Activated naive CD8-positive, alpha-beta T cell treated with anti-CD3 and anti-CD28 coated beads, Interleukin-2, amount 10 ng/mL, durations not matched to agents 7 days and 5 days (primary cell): ENCODE measurements around the gene SPTY2D1. TPM values are rescaled to one million over a fixed set of nuclear protein-coding genes. Genes with fewer than 3 reads are reported as not detected.
A peak's percentile ranks its signal among the peaks of the same experiment; 100 is the strongest.
"Not testable (repeated sequence)": the region's sequence is repeated elsewhere in the genome, so short reads cannot be mapped to it uniquely, and the experiment has no call there.

ENCODE experiments used
- ATAC-seq: fragments of 150-1000 bp; cut with Tn5 transposase; one replicate; pipeline ENCODE4 v1.10.0; 2021; ENCODE audit warnings: low read depth, moderate library complexity
- POLR2A ChIA-PET: fragments of 350-600 bp; sonication (Branson Sonifier 250); formaldehyde crosslinking; loops from one replicate; lab custom pipeline; 2021; ENCODE audit warnings: antibody characterized with exemption; lab: Charles Lee
- DNase-seq: peaks from one replicate; pipeline ENCODE4 v3.0.0; 2021
- H3K27ac Mint-ChIP-seq: one replicate; pipeline ENCODE4 v1.8.0; 2022; ENCODE audit warnings: mild to moderate bottlenecking, mixed read lengths
- H3K27me3 Mint-ChIP-seq: one replicate; pipeline ENCODE4 v1.8.0; 2022; ENCODE audit warnings: mild to moderate bottlenecking, moderate library complexity, mixed read lengths
- H3K36me3 Mint-ChIP-seq: one replicate; pipeline ENCODE4 v1.8.0; 2021; ENCODE audit warnings: mild to moderate bottlenecking, mixed read lengths
- H3K4me1 Mint-ChIP-seq: one replicate; pipeline ENCODE4 v1.8.0; 2021; ENCODE audit warnings: mixed read lengths
- H3K4me3 Mint-ChIP-seq: one replicate; pipeline ENCODE4 v1.8.0; 2022; ENCODE audit warnings: mild to moderate bottlenecking, moderate library complexity, mixed read lengths
- H3K9me3 Mint-ChIP-seq: one replicate; pipeline ENCODE4 v1.8.0; 2021; ENCODE audit warnings: mixed read lengths
- total RNA-seq, 2 experiments: library from RNA; stranded (reverse); gene quantifications; one replicate each; pipeline ENCODE4 v1.2.3, GENCODE V29; 2021

Gene SPTY2D1
- total RNA-seq, 2 experiments from 2014 or later = 27.8 to 27.9 TPM

DNA sequence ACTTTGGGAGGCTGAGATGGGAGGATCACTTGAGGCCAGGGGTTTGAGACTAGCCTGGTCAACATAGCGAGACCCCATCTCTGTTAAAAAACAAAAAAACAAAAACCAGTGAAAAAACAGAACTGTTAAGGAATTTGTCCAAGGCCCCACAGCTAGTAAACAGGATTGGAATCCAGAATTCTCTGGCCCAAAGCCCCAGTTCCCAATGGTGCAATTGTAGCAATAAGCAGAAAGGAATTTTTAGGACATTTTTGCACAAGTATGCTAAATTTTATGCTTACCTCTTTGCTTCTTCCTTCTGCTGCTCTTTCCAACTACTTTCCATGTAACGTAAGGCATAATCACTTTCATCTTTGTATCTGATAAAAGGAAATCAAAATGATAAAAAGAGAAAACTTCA lies 22.9 kb downstream of the SPTY2D1 start:
- H3K4me3 Mint-ChIP-seq = no peak overlapping the region
- DNase-seq (no peak), ATAC-seq (no peak)
- H3K27me3 Mint-ChIP-seq = no peaks in the 10 kb centered on the region
- peaks cover 7% of the 10 kb centered on the region for H3K4me1 Mint-ChIP-seq
- no peaks in the 10 kb centered on the region for H3K9me3 Mint-ChIP-seq
- POLR2A ChIA-PET = interaction anchor here (0.7 kb wide), 1 partner anchor 167 kb away, joined by 3 read pairs; no protein-coding TSS in a partner anchor
- peaks cover 21% of the 10 kb centered on the region for H3K36me3 Mint-ChIP-seq
- H3K27ac Mint-ChIP-seq = no peak overlapping the region

DNA sequence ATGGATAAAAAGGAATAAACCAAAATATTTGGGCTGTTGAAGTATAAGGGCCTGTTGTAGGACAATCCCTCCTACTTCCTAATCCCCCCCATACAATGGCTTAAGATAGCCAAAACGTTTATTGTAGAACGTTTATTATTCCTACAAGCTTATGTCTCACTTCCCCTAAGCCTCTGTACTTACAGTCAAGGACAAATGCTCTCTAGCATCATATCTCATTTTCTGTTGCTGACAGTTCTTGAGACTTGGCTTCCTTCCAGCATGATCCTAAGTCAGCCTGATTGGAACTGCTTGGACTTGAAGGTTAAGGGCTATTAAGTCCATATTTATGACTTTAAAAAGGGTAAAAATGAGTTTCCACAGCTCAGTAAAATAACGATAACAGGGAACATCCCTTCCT lies 25.8 kb downstream of the SPTY2D1 start:
- Mint-ChIP-seq H3K27ac (no peak overlapping the region), H3K27me3 (no peaks in the 10 kb centered on the region), H3K36me3 (peaks cover 13% of the 10 kb centered on the region), H3K4me1 (no peaks in the 10 kb centered on the region), H3K4me3 (no peak overlapping the region), H3K9me3 (no peaks in the 10 kb centered on the region)
- POLR2A ChIA-PET = no interaction called here
- DNase-seq (no peak), ATAC-seq (no peak)

DNA sequence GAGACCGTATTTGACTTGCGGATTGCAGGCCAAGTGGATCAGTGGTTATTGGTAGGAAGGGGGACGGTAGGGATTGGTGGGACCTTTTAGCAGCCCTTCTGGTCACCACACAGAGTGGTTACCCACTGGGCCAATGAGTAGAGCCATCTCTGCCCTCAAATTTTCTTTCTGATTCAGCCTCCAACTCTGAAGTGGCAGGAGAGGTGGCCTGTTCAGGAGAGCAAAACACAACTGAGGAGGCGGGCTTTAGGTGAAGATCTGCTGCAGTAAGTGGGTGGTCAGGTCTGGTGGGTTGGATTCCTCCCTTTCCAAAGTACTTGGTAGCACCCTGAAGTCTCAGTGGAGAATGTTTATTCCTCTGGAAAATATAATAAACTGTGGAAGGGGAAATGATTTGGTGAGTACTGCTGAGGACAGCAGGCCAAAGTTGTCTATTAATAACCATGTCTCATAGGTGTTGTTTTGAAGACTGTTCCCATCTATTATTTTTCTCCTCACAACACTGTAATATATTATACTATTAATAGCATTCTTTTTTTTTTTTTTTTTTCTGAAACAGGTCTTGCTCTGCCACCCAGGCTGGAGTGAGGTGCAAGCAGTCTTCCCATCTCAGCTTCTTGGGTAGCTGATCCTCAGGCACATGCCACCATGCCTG lies 33.1 kb downstream of the SPTY2D1 start:
- no peak overlapping the region for H3K4me3 Mint-ChIP-seq
- H3K27ac Mint-ChIP-seq = no peak overlapping the region
- DNase-seq = no peak
- no peaks in the 10 kb centered on the region for H3K4me1 Mint-ChIP-seq
- H3K27me3 Mint-ChIP-seq = no peaks in the 10 kb centered on the region
- H3K9me3 Mint-ChIP-seq = no peaks in the 10 kb centered on the region
- peaks cover 6% of the 10 kb centered on the region for H3K36me3 Mint-ChIP-seq
- ATAC-seq = no peak
- POLR2A ChIA-PET = no interaction called here

DNA sequence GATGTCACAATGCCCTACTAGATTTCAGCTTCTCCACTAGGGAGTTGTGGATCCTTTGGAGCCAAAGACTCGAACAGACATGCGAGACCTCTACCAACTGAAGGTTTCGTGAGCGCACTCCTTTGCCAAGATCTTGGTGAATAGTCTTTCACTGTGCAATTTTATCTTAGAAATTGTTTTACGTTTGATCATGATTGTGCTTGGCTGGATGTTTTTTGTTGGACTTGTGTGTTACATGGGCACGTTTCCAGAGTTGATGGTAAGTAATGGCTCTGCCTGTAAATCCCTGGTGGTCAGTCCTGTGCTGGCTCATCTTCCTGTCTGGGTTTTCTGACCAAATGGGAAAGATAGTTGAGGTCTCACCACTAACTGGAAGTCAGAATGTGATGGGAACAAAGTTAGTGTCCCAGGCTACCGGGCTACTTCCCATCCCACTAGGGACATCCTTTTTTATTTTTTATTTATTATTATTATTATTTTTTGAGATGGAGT lies 34.4 kb downstream of the SPTY2D1 start, which contains the start of gene MISFA:
Gene MISFA (plus strand): TSS at position 51 of the 492 bp plus-strand sequence. CDS start 140 bp downstream, at position 191.
- no peak within 1 kb of the TSS for H3K27ac Mint-ChIP-seq
- no peaks in the 10 kb centered on the region for H3K36me3 Mint-ChIP-seq
- POLR2A ChIA-PET = no interaction called here
- H3K4me1 Mint-ChIP-seq = no peaks in the 10 kb centered on the region
- no peak within 1 kb of the TSS for H3K4me3 Mint-ChIP-seq
- H3K9me3 Mint-ChIP-seq = no peaks in the 10 kb centered on the region
- H3K27me3 Mint-ChIP-seq = no peaks in the 10 kb centered on the region
- DNase-seq = no peak
- ATAC-seq = no peak

DNA sequence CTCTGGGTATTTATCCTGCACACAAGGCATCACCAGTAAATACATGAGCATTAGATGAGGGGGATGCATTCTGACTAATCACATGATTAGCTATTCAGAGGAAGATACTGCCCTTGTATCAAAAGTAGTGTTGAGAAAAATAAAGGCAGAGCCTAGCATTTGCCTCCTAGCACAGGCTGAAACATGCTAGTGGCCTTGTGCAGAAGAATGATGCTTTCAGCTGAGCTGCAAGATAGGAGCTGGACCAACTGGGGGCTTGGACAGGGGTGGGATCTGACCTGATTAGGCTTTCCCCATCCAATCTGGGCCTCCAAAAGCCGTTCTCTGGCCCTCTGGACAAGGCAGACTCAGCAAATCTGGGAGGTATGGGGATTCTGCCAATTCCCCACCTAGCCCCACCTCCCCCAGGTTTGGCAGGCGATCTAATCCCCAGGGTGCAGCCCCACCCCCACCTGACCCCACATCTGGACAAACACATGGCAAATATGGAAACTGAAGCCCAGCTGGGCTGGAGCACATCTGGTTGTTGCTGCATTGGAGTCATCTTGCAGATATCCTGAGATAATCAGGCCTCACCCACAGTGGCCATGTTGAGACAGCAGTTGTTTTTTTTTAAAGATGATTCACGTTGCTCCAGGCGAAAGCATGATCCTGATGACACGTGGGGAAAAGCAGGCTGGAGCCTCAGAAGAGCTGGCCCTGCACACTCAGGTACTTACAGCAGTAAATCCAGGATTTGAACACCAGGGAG lies 39.0 kb downstream of the SPTY2D1 start:
- no peaks in the 10 kb centered on the region for H3K36me3 Mint-ChIP-seq
- no peaks in the 10 kb centered on the region for H3K9me3 Mint-ChIP-seq
- H3K4me1 Mint-ChIP-seq = peaks cover 7% of the 10 kb centered on the region
- no peaks in the 10 kb centered on the region for H3K27me3 Mint-ChIP-seq
- no peak overlapping the region for H3K4me3 Mint-ChIP-seq
- H3K27ac Mint-ChIP-seq = no peak overlapping the region
- POLR2A ChIA-PET = no interaction called here
- DNase-seq (no peak), ATAC-seq (no peak)

DNA sequence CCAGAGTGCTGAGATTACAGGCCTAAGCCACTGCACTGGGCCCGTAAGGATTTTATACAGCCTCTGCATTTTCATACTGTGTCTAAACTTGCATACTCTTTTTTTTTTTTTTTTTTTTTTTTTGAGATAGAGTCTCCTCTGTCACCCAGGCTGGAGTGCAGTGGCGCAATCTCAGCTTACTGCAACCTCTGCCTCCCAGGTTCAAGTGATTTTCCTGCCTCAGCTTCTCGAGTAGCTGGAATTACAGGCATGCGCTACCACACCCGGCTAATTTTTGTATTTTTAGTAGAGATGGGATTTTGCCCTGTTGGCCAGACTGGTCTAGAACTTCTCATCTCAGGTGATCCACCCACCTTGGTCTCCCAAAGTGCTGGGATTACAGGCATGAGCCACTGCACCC lies 40.1 kb downstream of the SPTY2D1 start:
- POLR2A ChIA-PET = interaction anchor here (0.7 kb wide), 1 partner anchor 12 kb away, joined by 5 read pairs; no protein-coding TSS in a partner anchor
- H3K27ac Mint-ChIP-seq, H3K4me3 Mint-ChIP-seq, ATAC-seq, H3K36me3 Mint-ChIP-seq, H3K9me3 Mint-ChIP-seq, DNase-seq, H3K4me1 Mint-ChIP-seq, H3K27me3 Mint-ChIP-seq: not testable (repeated sequence)

DNA sequence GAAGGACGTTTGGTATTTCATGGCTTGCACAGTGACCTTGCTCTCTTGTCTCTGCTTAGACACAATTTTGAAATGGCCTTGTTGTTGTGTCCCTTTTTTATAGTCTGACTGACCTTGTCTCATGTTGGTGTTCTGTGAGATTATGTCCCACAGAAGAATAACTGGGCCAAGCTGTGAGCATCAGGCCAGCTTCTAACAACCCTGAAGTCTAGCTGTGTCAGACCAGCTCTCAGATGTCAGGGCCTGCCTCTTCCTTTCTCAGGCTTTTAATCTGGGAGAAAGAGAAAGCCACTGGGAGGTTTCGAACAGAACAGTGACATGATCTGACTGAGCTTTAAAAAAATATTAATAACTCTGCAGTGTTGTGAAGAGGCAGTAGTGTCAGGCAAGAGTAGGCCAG lies 43.6 kb downstream of the SPTY2D1 start:
- H3K4me3 Mint-ChIP-seq = no peak overlapping the region
- peaks cover 7% of the 10 kb centered on the region for H3K4me1 Mint-ChIP-seq
- no peaks in the 10 kb centered on the region for H3K27me3 Mint-ChIP-seq
- no peaks in the 10 kb centered on the region for H3K9me3 Mint-ChIP-seq
- POLR2A ChIA-PET = interaction anchor here (0.5 to 1.3 kb wide), 3 partner anchors 11 to 45 kb away, joined by 3 to 4 read pairs (median 3); no protein-coding TSS in a partner anchor
- DNase-seq (no peak), ATAC-seq (no peak)
- H3K27ac Mint-ChIP-seq = peak overlapping the region; percentile 32
- H3K36me3 Mint-ChIP-seq = no peaks in the 10 kb centered on the region

DNA sequence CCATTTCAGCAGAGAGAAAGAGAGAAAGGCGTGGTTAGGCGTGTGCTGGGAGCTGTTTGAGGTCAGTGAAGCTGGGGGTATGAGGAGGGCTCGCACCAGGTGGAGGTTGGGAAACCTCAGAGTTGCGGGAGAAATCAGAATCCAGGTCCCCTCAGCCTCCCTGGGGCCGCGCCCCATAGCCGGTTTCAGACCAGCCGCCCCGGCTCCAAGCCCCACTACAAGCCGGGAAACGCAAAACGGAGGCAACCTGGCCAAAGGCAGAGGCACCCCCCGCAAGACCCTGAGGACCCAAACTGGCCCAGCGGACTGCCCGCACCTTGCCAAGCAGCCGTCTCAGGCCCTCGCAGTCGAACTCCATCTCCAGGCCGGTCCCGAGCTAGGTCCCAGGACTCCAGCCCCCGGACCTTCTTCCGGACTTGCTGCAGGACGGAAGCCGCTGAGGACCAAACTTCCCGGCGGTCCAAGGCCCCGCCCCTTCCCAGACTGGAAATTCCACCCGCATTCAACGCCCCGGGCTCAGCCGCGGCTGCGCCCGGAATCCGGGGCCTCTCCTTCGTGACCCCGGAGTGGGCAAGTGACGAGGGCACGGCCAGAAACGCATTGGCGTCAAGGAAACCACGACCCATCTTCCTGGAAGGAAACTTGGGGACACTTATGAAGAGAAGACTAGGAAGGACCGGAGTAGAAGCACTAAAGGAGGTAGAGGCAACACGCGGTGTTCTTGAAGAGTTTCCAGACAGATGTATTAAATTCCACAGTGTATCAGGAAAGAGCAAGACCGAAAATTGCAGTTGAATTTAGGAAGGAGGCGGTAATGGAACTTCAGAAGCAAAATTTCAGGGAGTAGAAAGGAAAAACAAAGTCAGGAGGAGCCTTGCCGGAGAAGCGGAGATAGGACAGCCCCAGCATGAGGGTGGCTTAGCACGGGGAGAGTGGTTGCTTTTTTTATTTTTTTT lies 45.6 kb downstream of the SPTY2D1 start, which contains the start of gene UEVLD:
Gene UEVLD (minus strand): TSS at position 438 of the 956 bp plus-strand sequence. CDS start 80 bp downstream, at position 358.
- peak; percentile 75 for DNase-seq
- H3K4me3 Mint-ChIP-seq = no peak within 1 kb of the TSS
- peaks cover 5% of the 10 kb centered on the region for H3K36me3 Mint-ChIP-seq
- H3K4me1 Mint-ChIP-seq = peaks cover 7% of the 10 kb centered on the region
- no peaks in the 10 kb centered on the region for H3K9me3 Mint-ChIP-seq
- POLR2A ChIA-PET = interaction anchor here (0.9 to 2.7 kb wide), 4 partner anchors 10 to 267 kb away, joined by 3 to 22 read pairs (median 3); partner anchors contain the start of genes GTF2H1, HPS5 and SPTY2D1
- ATAC-seq = peak; percentile 51
- H3K27ac Mint-ChIP-seq = no peak within 1 kb of the TSS
- no peaks in the 10 kb centered on the region for H3K27me3 Mint-ChIP-seq

DNA sequence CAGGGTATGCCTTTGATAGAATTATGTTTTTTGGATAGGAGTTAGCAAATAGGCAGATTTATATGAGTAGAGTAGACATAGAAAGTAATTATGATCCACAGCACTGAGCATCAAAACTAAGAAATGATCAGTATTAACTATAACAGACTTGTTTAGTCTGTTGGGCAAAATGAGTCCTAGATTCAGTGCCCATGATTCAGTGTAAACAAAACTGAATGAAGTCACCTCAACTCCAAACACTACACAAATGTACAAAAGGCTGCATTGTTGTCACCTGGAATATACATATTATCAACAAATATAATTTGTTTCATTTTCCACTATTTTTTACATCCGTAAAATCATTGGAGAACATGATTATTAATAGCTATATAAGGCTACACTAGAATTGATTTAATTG lies 52.3 kb downstream of the SPTY2D1 start:
- no peak for ATAC-seq
- POLR2A ChIA-PET = no interaction called here

DNA sequence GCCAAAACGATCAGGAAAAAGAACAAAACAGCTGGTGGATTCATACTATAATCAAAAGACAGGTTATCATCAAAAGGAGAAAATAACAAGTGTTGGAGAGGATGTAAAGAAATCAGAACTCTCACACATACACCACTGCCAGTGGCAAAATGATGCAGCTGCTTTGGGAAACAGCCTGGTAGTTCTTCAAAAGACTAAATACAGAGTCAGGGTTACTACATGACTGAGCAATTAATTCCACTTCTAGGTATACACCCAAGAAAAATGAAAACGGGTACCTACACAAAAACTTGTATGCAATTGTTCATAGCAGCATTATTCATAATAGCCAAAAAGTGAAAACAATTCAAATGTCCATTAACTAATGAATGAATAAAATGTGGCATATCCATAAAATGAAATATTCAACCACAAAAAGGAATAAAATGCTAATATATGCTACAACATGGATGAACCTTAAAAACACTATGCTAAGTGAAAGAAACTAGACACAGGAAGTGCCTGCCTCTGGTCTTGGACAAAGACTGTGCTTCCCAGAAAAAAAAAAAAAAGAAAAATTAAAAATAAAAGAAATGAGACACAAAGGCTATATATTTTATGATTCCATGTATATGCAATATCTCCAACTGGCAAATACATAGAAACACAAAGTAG lies 53.9 kb downstream of the SPTY2D1 start:
- Mint-ChIP-seq H3K27ac (no peak overlapping the region), H3K27me3 (no peaks in the 10 kb centered on the region), H3K36me3 (peaks cover 16% of the 10 kb centered on the region), H3K4me3 (no peak overlapping the region), H3K9me3 (no peaks in the 10 kb centered on the region), H3K4me1 (peaks cover 9% of the 10 kb centered on the region)
- DNase-seq (no peak), ATAC-seq (no peak)
- POLR2A ChIA-PET = interaction anchor here (0.6 to 1.6 kb wide), 4 partner anchors 10 to 1780 kb away, joined by 3 to 12 read pairs (median 6); partner anchors contain the start of gene SPTY2D1

More for the DNA sequence above, 52.3 kb downstream of the SPTY2D1 start:
- no peak for DNase-seq
- Mint-ChIP-seq H3K36me3 (peaks cover 14% of the 10 kb centered on the region), H3K4me1 (peaks cover 9% of the 10 kb centered on the region), H3K27ac (no peak overlapping the region), H3K4me3 (no peak overlapping the region), H3K9me3 (no peaks in the 10 kb centered on the region), H3K27me3 (no peaks in the 10 kb centered on the region)

DNA sequence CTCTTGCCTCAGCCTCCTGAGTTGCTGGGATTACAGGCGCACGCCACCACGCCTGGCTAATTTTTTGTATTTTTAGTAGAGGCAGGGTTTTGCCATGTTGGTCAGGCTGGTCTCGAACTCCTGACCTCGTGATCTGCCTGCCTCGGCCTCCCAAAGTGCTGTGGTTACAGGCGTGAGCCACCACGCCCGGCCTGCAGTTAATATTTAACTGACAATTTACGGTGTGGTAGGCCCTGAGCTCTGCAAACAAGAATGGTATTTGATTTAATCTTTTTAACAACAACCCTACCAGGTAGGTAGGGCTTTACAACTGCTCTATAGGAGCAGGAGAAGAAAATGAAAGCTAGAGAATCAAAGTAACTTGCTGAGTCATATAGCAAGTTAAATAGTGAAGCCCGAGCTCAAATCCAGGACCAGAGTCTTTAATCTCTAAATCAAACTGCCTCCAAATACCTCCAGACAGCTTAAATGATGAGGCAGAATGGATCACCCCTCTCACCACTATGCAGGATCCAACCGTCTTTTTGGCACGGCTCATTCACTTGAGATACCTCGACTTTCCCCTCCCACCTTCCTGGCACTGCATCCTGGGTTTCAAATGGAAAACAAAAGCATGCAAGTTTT lies 55.1 kb downstream of the SPTY2D1 start:
- Mint-ChIP-seq H3K4me3 (peak overlapping the region; percentile 51), H3K27ac (peak overlapping the region; percentile 65), H3K9me3 (no peaks in the 10 kb centered on the region), H3K4me1 (peaks cover 9% of the 10 kb centered on the region), H3K36me3 (peaks cover 13% of the 10 kb centered on the region), H3K27me3 (no peaks in the 10 kb centered on the region)
- ATAC-seq = peak; percentile 78
- no peak for DNase-seq
- POLR2A ChIA-PET = interaction anchor here (0.6 to 1.6 kb wide), 5 partner anchors 9 to 1781 kb away, joined by 3 to 12 read pairs (median 4); partner anchors contain the start of genes SPTY2D1, TSG101 and UEVLD

DNA sequence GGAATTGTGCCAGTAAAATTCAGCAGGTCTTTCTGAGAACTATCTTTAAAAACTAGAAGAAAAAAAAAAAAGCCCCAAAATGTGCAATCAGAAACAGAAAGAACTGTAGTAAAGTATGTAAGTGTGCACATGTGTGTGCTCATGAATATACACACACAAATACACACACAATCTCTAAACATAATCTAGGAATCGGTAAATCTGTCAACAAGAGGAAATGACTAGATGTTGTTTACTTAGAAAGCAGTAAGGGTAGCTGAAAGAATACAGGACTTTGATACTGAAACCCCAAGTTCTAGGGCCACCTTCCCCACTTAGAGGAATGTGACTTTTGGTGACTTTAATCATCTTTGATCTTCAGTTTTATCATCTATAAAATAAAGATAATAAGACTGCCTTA lies 58.8 kb downstream of the SPTY2D1 start:
- no peak overlapping the region for H3K4me3 Mint-ChIP-seq
- peaks cover 11% of the 10 kb centered on the region for H3K4me1 Mint-ChIP-seq
- POLR2A ChIA-PET = no interaction called here
- H3K27ac Mint-ChIP-seq = no peak overlapping the region
- DNase-seq = no peak
- peaks cover 18% of the 10 kb centered on the region for H3K36me3 Mint-ChIP-seq
- H3K27me3 Mint-ChIP-seq = no peaks in the 10 kb centered on the region
- no peak for ATAC-seq
- no peaks in the 10 kb centered on the region for H3K9me3 Mint-ChIP-seq
